AML-193 (cell line): ENCODE data around the gene GVQW3.
A peak's percentile ranks its signal among the peaks of the same experiment; 100 is the strongest.

Experiments
- DNase-seq, 2 experiments: peaks; one replicate each; lab custom pipeline; 2025; lab: John Stamatoyannopoulos, UW

The GVQW3 gene

DNA sequence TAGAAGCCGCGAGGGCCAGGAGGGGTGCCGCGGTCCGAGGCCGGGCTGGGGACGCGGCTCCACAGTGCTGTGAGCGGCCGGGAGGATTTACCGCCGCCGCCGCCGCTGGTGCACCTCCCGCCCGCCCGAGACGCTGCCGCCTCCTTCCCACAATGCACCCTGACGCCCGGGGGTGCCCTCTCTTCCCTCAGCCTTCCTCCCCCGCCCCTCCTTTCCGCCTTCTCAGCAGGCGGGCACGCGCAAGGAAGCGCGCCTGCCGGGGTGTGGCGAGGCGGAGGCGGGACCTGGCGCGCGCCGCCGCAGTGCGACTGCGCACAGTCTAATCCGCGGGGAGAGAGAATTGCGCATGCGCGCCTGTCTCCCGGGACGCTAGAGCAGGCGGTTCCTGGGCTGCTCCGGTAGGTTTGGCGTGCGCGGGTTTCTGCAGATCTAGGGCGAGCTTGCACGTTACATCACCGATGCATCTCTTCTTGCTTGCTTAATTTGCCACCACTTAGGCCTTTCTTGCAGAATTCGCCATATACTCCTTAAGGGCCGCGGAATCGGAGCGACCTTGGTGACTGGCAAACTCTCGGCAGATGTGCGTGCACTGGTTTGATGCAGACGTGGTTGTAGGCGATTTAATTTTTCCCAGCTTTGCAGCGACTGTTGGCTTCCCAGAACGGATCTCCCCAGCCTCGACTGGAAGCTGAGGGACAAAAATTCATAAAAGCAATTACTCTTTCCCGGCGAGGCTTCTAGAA, at the start of gene GVQW3, which contains the start of gene THAP12:
Gene GVQW3 (plus strand): TSS at position 347 of the 743 bp plus-strand sequence. CDS start 506 bp downstream, outside the sequence.
Gene THAP12 (minus strand): TSS at position 156 of the 743 bp plus-strand sequence. CDS start 296 bp downstream, outside the sequence.
- DNase-seq: peak; percentile 92 to 95

DNA sequence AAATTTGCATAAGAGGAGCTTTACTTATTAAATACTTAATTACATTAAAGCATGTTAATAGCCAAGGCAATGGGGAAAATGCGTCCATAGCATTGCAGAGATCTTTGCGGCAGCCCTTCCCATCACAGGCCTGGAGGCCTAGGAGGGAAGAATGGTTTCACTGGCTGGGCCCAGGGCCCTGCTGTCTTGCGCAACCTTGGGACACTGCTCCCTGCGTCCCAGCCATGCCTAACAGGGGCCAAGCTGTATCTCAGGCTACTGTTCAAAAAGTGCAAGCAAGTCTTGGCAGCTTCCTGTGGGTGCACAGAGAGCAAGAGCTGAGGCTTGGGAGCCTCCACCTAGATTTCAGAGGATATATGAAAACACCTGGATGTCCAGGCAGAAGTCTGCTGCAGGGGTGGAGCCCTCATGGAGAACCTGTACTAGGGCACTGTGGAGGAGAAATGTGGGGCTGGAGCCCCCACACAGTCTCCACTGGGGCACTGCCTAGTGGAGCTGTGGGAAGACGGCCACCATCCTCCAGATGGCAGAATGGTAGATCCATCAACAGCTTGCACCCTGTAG, 46.2 kb upstream of the GVQW3 start:
- no peak for DNase-seq

DNA sequence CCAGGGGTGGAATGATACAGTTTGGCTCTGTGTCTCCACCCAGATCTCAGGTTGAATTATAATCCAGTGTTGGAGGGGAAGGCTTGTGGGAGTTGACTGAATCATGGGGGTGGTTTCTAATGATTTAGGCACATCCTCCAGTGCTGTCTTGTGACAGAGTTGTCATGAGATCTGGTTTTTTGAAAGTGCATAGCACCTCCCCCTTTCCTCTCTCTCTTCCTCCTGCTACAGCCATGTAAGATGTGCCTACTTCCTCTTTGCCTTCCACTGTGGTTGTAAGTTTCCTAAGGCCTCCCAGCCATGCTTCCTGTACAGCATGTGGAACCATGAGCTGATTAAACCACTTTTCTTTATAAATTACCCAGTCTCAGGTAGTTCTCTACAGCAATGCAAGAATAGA, 45.3 kb upstream of the GVQW3 start:
- DNase-seq: peak; percentile 89 to 92

DNA sequence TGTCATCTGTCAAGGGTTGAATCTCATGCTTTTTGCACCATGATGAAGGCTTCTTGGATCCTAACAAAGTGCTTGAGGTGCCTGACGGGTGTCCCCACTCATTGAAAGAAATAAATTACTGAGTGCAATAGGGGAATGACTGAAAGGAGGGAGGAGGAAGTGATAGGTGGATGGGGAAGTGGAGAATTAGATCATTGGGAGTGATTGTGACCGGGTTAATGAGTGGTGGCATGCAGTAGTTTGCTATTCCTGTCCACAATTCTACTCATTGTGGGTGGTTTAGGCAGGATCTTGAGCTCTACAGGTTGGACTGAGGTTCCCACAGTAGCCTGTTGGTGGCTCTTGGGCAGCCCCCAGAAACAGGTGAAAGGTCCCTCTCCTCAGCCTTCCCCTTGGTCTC, 44.5 kb upstream of the GVQW3 start:
- DNase-seq: no peak

DNA sequence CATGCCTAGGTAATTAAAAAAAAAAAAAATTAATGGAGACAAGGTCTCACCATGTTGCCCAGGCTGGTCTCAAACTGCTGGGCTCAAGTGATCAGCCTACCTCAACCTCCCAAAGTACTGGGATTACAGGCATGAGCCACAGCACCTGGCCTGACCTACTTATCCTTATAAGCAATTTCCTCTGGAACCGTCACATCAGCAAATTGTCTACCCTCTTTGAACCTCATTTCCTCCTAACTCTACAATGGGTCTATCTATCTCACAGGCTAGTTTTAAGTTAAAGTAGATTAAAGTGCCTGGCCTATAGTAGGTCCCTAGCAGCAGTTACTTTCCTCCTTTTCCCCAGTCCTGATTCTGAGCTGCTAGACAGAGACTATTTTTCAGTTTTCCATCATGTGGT, 43.7 kb upstream of the GVQW3 start:
- DNase-seq: no peak

DNA sequence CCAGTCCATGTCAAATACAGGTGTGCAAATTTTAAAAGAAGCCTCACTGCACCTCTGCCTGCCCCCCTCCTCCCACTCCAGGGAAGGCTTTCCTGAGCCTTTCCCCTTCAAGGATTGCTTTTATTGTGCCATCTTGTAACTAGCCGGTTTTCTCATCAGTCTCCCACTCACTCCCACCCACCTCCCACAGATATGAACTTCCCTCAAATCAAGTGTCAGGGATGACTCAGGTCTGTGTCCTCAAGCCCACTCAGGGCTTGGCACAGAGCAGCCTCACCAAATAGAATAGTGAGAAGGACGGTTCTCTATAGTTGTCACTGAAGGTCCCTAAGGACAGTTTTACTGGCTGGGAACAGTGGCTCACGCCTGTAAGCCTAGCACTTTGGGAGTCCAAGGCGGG, 43.2 kb upstream of the GVQW3 start:
- DNase-seq: no peak

DNA sequence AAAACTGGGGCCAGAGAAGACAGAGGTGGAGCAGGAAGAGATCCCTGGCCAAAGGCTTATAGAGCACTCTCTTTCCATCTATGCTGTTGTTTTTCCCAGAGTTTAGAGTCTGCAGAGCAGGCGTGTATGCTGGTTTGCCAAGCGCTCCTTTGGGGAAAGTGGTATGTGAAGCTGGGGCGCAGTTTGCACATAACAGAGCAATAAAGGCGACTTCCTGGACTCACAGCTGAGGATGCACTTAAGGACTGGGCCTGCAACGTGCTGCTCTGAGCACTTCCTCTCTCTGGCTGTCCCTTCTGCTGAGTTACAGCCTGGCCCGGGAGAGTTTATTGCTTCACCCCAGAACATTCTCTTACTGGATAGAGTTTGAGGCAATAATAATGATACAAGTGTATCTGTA, 41.9 kb upstream of the GVQW3 start:
- DNase-seq: peak; percentile 83 to 84

DNA sequence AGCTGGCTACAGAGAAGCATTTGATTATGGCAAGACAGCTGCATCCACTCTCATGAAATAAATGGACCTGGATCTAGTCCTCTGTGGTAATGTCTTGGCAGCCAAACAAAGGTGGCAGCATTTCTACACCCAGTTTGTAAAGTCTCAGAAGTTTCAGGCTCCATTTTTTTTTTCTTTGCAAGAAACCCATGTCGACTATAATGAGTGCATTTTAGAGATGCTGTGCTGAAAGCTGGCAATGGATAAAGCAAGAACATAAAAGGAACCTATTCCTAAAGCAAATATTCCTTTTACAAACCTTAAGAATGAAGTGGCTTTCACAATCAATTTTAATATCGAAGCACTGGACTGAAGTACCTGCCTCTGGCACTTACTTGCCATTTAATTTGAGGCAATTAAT, 33.7 kb upstream of the GVQW3 start:
- DNase-seq: no peak

DNA sequence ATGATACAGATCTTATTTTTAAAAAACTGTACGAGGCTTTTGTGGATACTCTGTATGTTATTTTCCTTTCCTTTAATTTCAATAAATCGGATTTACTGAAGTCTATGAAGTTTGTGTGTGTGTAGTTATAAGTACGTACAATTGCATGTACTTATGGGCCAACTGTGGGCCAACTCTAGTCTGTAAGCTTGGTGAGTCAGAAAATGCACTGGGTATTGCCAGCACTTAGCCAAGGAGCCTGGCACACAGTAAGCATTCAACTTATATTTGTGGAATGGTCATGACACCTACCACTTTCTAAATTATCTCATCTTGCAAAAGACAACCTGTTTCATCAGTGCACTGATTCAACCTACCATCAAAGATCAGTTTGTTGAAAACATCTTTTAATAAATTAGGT, 32.8 kb upstream of the GVQW3 start:
- DNase-seq: no peak

DNA sequence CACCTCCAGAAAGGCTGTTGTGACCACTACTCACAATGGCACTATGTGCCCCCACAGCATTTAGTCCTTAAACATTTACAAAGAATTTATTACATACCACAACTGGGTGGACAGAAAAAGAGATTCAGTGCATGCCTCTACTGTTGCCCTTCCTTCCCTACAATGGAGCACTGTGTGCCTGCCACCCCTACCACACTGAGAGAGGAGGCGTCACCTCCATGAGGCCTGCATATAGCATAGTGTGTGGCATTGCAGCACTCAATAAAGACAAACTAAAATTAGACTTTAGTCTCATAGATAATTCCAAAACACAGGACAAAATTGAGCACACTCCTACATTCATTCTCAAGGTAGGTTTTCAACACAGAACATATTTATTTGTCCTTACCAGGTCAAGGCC, 26.0 kb upstream of the GVQW3 start:
- no peak for DNase-seq

DNA sequence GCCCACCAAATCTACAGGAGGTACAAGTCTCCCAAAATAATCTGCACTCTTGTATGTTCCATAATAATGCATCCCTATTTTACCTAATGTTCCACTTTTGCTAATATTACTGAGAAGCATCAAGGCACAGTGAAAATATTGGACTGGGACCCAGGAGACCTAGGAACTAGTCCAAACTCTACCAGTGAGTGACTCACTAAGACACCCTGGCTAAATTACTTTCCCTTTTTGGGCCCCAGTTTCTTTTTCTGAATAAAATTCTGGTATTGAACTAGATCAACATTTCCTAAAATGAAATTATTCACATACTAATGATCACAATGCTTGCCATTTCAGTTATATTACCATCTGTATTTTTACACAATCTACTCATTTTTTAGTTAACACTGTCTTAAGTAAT, 19.7 kb upstream of the GVQW3 start:
- DNase-seq: no peak

DNA sequence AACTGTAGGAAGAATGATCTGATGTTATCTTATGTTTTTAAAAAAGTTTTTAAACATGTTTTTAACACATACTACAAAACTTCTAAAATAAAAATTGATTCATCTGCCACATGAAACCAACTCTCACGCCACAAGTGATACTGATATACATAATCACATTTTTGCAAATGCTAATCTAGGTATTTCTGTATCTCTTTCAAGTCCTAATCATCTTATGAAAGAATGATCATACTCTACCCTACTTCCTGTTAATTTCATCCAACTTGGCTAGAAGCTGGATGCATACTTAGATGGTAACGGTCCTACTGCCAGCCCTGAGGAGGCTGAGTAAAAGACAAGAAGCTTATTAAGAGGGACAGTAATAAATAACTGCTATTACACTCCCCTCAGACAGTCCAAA, 19.3 kb upstream of the GVQW3 start:
- no peak for DNase-seq

DNA sequence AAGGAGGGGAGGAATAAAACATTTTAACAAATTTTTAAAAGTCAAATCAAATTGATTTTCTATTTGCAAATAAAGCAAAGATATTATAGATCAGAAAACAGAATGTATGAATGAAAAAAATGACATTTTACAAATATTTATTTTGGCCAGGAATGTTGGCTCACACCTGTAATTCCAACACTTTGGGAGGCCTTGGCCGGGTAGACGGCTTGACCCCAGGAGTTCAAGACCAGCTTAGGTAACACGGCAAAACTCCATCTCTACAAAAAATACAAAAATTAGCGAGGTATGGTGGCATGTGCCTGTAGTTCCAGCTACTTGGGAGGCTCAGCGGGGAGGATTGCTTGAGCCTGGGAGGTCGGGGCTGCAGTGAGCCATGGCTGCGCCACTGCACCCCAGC, 18.4 kb upstream of the GVQW3 start:
- no peak for DNase-seq

DNA sequence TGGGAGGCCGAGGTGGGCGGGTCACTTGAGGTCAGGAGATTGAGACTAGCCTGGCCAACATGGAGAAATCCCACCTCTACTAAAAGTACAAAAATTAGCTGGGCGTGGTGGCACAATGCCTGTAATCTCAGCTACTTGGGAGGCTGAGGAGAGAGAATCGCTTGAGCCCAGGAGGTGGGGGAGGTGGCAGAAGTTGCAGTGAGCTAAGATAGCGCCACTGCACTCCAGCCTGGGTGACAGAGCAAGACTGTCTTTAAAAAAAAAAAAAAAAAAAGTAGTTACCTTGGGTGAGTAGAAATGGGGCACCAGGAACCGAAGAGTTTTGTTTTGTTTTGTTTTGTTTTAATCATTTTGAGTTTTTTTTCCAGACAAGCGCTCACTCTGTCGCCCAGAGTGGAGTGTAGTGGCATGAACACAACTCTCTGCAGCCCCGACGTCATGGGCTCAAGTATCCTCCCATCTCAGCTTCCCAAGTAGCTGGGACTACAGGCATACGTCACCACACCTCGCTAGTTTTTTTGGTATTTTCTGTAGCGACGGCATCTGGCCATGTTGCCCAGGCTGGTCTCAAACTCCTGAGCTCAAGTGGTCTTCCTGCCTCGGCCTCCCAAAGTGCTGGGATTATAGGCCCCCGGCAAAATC, 16.0 kb upstream of the GVQW3 start:
- DNase-seq: no peak

DNA sequence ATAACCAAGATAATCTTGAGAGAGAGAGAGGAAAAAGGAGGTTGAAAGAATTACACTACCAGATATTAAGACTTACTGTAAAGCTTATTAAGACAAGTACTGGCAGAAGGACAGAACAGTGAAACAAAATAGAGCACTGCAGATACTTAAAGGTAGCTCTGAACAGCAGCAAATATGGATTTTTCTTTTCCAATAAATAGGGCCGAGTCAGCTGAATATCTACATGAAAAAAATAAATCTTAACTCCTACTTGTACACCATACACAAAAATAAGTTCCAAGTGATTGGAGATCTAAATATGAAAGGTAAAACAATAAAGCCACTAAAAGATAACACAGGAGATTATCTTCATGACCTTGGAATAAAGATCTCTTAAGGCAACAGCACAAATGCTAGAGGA, 12.6 kb upstream of the GVQW3 start:
- no peak for DNase-seq

DNA sequence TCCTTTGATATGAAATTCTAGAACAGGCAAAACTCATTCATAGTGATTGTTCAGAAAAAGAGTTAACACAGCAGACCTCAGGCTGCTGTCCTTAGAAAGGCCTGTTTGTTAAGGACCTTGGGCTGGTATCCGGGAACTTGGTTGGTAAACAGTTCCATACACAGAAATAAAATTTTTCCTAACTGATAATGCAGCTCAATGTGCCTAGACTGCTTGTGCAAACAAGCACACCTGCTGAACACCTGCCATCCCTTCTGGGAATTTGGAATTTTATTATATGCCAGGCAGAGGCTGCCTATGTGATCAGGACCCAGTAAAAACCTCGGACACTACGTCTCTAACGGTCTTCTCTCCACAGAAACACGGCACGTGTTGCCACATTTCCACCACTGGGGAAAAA, 11.7 kb upstream of the GVQW3 start:
- no peak for DNase-seq

DNA sequence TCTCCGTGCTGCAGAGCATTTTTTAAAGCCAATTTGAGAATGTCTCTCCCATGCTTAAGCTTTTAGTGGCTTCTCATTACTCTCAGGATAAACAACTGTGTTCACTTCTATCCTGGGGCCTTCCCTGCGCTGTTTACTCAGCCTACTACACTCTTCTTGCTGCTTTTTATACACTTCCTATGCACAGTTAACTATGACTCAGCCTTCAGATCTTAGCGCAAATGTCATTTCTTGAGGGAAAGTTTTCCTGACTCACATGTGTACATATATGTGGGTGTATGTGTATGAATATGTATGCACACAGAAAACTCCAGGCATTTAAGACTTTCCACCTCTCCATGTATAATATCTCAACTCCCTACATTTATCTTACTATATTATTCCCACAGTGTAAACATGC, 10.0 kb upstream of the GVQW3 start:
- DNase-seq: no peak

DNA sequence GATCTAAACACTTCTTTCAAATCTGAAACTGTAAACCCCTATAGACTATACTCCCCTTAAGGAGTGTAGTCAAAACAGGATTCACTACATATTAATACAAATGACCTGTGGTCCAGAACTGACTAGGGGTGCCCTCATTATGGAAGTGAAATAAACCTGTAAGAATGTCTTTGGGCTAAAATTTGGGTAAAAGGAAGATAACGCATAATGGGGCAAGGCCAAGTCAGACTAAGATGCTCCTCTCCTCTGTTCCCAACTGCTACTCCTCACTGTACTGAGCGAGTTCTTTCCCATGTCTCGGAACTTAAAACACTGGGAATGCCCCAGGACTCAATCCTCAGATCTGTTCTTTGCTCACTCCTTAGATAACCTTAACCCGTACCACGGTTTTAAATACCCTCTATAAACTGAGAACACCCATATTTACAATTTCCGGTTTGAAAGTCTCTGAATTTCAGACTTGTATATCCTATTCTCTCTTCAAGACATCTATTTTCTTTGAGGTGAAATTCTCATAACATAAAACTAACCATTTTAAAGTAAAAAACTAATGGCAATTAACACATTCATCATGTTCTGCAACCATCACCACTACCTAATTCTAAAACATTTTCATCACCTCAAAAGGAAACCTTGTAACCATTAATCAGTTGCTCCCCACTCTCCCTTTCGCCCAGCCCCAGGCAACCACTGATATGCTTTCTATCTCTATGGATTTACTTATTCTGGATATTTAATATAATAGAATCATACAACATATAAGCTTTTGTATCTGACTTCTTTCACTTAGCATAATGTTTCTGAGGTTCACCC, 4.2 kb upstream of the GVQW3 start:
- no peak for DNase-seq

DNA sequence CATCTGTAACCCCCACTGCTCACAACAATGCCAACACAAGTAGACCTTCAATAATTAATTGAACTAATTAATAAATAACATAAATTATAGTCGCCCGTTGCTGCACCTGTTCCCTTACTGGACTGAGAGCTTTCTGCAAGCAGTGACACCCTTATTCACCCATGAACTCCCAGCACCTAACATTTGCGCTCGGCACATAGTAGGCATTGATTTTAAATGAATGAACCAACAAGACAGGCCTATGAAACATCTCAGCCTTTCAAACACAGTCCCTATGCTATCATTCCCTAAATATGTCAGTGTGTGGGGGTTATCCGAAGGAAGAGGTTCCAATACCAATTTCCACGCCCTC, 1.3 kb upstream of the GVQW3 start:
- no peak for DNase-seq

DNA sequence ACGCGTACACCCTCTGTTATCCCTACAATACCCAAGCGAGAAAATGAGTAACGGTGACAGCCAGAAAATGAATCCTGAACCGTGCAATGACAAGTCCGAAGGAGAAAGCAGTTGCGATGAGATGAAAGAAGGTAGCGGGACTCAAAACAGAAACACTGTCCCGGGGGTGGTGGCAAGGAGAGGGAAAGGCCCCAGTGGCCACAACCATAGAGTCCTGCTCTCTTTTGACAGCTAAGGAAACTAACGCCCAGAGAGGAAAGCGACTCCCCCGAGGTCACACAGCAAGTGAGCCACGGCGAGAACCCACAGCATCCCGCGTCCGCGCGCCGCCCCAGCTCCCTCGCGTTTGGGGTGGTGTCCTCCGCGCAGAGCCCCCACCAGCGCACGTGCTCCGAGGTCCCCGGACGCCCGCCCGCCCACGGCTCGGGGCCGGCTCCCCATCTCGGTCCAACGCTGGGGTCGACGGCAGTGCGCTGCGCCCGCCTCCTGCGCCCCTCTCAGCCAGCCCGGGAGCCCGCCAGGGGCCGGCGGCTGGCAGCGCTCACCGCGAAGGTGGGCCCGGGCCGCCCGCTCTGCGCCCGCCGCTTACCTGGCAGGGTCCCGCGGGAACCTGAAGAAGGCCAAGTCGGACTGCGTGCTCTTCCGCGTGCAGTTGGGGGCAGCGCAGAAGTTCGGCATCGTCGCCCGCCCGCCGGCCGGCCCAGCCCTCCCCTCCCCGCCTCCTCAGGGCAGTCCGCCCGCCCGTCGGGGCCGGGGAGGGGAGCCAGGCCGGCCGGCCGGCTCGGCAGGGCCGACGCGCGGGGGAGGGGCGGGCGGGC, 755 bp upstream of the GVQW3 start:
- DNase-seq: no peak

DNA sequence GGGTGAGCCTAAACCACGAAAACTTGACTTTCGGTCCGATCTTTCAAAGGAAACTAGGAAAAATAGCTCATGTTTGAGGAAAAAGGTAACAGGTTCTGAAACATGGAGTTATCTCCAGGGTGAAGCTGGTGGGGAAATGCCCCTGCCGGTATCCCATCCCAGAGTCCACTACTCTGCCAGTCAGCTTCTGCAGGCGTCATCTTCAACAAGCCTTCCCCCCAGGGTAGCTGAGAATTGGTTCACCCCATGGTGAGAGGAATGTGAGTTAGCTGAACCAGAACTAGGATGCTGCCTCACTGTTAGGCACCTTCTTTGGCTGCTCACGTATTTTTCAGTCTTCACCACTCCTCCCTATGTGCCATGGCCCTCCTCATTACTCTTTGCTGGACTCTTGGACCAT, 1.1 kb downstream of the GVQW3 start:
- DNase-seq: no peak

DNA sequence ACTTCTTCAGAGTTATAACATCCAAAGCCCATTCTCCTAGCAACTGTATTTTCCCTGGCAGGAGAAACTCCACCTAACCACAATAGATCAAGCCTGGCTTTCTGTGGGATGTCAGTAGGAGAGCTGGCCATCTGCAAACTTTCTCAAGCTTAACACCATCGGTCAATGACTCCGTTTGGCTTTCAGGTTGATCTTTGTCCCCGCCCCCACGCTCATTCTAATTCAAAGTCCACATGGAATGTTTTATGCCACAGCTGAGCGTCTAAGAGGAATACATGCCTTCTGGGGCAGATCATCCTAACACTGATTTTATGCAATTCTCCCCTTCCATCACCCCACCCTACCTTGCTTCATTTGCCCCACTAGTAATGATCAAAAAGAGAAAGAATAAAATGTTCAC, 4.8 kb downstream of the GVQW3 start:
- no peak for DNase-seq
